HG03060 (cell line): ENCODE data around the gene OTULINL.
"Not testable (repeated sequence)": the region's sequence is repeated elsewhere in the genome, so short reads cannot be mapped to it uniquely, and the experiment has no call there.

Source experiments
- ATAC-seq: cut with Tn5 transposase; IDR thresholded peaks from one replicate; pipeline ENCODE4 v1.9.1; 2021; ENCODE audit warnings: low read depth, moderate number of reproducible peaks; ENCODE audit not compliant: unreplicated experiment

Gene OTULINL

GRCh38 chr5:14581106-14581890, at the start of gene OTULINL:
Gene OTULINL, plus strand, starts transcription at chr5:14581792. Its CDS starts 103 bp downstream, at chr5:14581895.
- ATAC-seq: peak; percentile 73

- no peak for ATAC-seq
Measured at GRCh38 chr5:14532180-14532579, 49.4 kb upstream of the OTULINL start.

GRCh38 chr5:14534773-14535172, 46.8 kb upstream of the OTULINL start:
- ATAC-seq: no peak

- no peak for ATAC-seq
Measured at GRCh38 chr5:14545308-14545707, 36.3 kb upstream of the OTULINL start.

GRCh38 chr5:14545862-14546261, 35.7 kb upstream of the OTULINL start:
- ATAC-seq: no peak

GRCh38 chr5:14547666-14548065, 33.9 kb upstream of the OTULINL start:
- no peak for ATAC-seq

GRCh38 chr5:14551211-14551610, 30.4 kb upstream of the OTULINL start:
- ATAC-seq: no peak

GRCh38 chr5:14552017-14552416, 29.6 kb upstream of the OTULINL start:
- ATAC-seq: no peak

GRCh38 chr5:14554288-14554687, 27.3 kb upstream of the OTULINL start:
- not testable (repeated sequence) for ATAC-seq

- ATAC-seq: no peak
Measured at GRCh38 chr5:14556015-14556414, 25.6 kb upstream of the OTULINL start.

- no peak for ATAC-seq
Measured at GRCh38 chr5:14557203-14557770, 24.3 kb upstream of the OTULINL start.

GRCh38 chr5:14557791-14558415, 23.7 kb upstream of the OTULINL start:
- no peak for ATAC-seq

- no peak for ATAC-seq
Measured at GRCh38 chr5:14560091-14560595, 21.4 kb upstream of the OTULINL start.

GRCh38 chr5:14561741-14562140, 19.9 kb upstream of the OTULINL start:
- ATAC-seq: no peak

- ATAC-seq: no peak
Measured at GRCh38 chr5:14568333-14568732, 13.3 kb upstream of the OTULINL start.

- ATAC-seq: no peak
Measured at GRCh38 chr5:14569948-14570691, 11.5 kb upstream of the OTULINL start.

GRCh38 chr5:14571901-14572300, 9.7 kb upstream of the OTULINL start:
- ATAC-seq: no peak

GRCh38 chr5:14572385-14572784, 9.2 kb upstream of the OTULINL start:
- ATAC-seq: no peak

- no peak for ATAC-seq
Measured at GRCh38 chr5:14572836-14573235, 8.8 kb upstream of the OTULINL start.

GRCh38 chr5:14574096-14574495, 7.5 kb upstream of the OTULINL start:
- no peak for ATAC-seq
